ENCODE measurements around the gene EXD3. TPM values are rescaled to one million over a fixed set of nuclear protein-coding genes. Genes with fewer than 3 reads are reported as not detected.
"Not testable (repeated sequence)": the region's sequence is repeated elsewhere in the genome, so short reads cannot be mapped to it uniquely, and the experiment has no call there.

Gene EXD3
- total RNA-seq, 1 donor from 2014 or later = 12.0 TPM

- DNase-seq (ENCODE audit: low spot score) = no peak
These were observed 29.5 kb downstream of the EXD3 start for GRCh38 chr9:137393176-137394150.

GRCh38 chr9:137392232-137393007 lies 30.5 kb downstream of the EXD3 start:
- no peak for DNase-seq (ENCODE audit: low spot score)

- no peak for DNase-seq (ENCODE audit: low spot score)
These were observed 31.6 kb downstream of the EXD3 start for GRCh38 chr9:137391411-137391754.

- DNase-seq (ENCODE audit: low spot score) = no peak
These were observed 32.2 kb downstream of the EXD3 start for GRCh38 chr9:137390553-137391410.

- no peak for DNase-seq (ENCODE audit: low spot score)
These were observed 33.6 kb downstream of the EXD3 start for GRCh38 chr9:137389428-137389746.

- DNase-seq (ENCODE audit: low spot score) = no peak
These were observed 34.2 kb downstream of the EXD3 start for GRCh38 chr9:137388589-137389427.

- DNase-seq (ENCODE audit: low spot score) = no peak
These were observed 34.9 kb downstream of the EXD3 start for GRCh38 chr9:137387891-137388560.

- DNase-seq (ENCODE audit: low spot score) = no peak
These were observed 35.7 kb downstream of the EXD3 start for GRCh38 chr9:137387114-137387890.

GRCh38 chr9:137386507-137387113 lies 36.4 kb downstream of the EXD3 start:
- not testable (repeated sequence) for DNase-seq (ENCODE audit: low spot score)

GRCh38 chr9:137385061-137385655 lies 37.8 kb downstream of the EXD3 start:
- no peak for DNase-seq (ENCODE audit: low spot score)

GRCh38 chr9:137383784-137384756 lies 38.9 kb downstream of the EXD3 start:
- DNase-seq (ENCODE audit: low spot score) = no peak

GRCh38 chr9:137383081-137383783 lies 39.7 kb downstream of the EXD3 start:
- no peak for DNase-seq (ENCODE audit: low spot score)

GRCh38 chr9:137382444-137383080 lies 40.4 kb downstream of the EXD3 start:
- DNase-seq (ENCODE audit: low spot score) = no peak

GRCh38 chr9:137381501-137382443 lies 41.2 kb downstream of the EXD3 start:
- no peak for DNase-seq (ENCODE audit: low spot score)

GRCh38 chr9:137380606-137381005 lies 42.4 kb downstream of the EXD3 start:
- no peak for DNase-seq (ENCODE audit: low spot score)

All from umbilical cord (tissue), 2 donors.